NCI-H2196 (cell line): ENCODE measurements around the gene HYCC2.
"Not testable (repeated sequence)": the region's sequence is repeated elsewhere in the genome, so short reads cannot be mapped to it uniquely, and the experiment has no call there.

Experiments
- DNase-seq: peaks from one replicate; lab custom pipeline; 2025; ENCODE audit not compliant: unreplicated experiment; lab: John Stamatoyannopoulos, UW

The HYCC2 gene

GRCh38 chr2:201073071-201073470 is 1.6 kb upstream of the HYCC2 start:
- no peak for DNase-seq

DNA sequence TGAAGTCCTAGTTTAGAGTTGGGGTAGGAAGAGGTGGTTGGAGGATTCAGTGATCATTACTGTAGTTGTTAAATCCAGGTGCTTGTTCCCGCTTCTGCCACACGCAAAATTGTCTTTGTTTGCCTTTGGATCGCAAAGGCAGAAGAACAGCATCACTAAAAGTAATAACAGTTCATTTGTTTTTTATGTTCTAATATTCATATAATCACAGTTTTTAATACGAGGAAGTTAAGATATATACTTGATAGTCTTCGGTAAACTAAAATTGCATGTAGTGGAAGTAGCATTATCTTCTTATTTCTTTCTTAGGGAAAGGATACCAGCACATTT is 695 bp upstream of the HYCC2 start:
- peak; percentile 29 for DNase-seq

GRCh38 chr2:201070948-201071478 is 458 bp downstream of the HYCC2 start:
- no peak for DNase-seq

GRCh38 chr2:201064797-201065329 is 6.6 kb downstream of the HYCC2 start:
- no peak for DNase-seq

DNA sequence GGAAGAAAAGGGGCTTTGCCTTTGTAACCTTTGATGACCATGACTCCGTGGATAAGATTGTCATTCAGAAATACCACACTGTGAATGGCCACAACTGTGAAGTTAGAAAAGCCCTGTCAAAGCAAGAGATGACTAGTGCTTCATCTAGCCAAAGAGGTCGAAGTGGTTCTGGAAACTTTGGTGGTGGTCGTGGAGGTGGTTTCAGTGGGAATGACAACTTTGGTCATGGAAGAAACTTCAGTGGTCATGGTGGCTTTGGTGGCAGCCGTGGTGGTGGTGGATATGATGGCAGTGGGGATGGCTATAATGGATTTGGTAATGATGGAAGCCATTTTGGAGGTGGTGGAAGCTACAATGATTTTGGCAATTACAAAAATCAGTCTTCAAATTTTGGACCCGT is 8.0 kb downstream of the HYCC2 start:
- not testable (repeated sequence) for DNase-seq

GRCh38 chr2:201059961-201060755 is 11.3 kb downstream of the HYCC2 start:
- no peak for DNase-seq

- no peak for DNase-seq
Observed at GRCh38 chr2:201058914-201059313, 12.6 kb downstream of the HYCC2 start.

DNA sequence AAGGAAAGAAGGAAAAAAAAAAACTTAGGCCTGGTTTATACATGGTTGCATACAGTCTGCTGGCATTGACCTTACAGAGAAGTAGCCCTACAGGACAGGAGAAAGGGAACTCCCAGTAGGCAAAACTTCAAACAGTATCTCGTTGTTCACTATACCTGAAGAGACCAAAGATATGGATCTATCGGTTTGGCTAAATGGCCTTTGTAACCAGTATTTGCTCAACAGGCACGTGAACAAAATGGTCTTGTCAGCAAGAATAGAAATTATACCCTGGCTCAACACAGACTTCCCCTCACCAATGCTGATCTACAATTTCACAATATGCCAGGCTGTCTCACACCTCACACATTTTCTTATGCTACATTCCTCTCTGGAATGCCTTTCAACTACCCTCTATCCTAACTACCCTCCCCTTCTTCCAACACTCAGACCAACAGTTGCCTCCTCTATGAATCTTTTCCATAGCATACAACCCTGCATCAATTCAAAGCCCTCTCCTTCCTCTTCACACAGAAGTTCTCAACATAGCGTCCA is 13.7 kb downstream of the HYCC2 start:
- DNase-seq: no peak

GRCh38 chr2:201057087-201057521 is 14.4 kb downstream of the HYCC2 start:
- DNase-seq: no peak

DNA sequence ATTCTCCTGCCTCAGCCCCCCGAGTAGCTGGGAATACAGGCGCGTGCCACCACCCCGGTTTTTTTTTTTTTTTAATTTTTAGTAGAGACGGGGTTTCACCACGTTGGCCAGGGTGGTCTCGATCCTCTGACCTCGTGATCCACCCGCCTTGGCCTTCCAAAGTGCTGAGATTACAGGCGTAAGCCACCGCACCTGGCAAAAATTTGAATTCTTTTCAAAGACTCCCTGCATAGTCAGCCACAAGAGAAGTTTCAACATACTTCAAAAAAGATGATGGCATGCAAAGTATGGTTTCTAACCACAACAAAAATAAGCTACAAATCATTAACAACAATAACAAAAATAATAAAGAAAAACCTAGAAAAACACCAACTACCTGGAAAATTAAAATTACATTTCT is 22.0 kb downstream of the HYCC2 start:
- DNase-seq: no peak

GRCh38 chr2:201046881-201047280 is 24.6 kb downstream of the HYCC2 start:
- DNase-seq: no peak

- not testable (repeated sequence) for DNase-seq
Observed at GRCh38 chr2:201043050-201043449, 28.4 kb downstream of the HYCC2 start.

GRCh38 chr2:201042451-201042850 is 29.0 kb downstream of the HYCC2 start:
- not testable (repeated sequence) for DNase-seq

DNA sequence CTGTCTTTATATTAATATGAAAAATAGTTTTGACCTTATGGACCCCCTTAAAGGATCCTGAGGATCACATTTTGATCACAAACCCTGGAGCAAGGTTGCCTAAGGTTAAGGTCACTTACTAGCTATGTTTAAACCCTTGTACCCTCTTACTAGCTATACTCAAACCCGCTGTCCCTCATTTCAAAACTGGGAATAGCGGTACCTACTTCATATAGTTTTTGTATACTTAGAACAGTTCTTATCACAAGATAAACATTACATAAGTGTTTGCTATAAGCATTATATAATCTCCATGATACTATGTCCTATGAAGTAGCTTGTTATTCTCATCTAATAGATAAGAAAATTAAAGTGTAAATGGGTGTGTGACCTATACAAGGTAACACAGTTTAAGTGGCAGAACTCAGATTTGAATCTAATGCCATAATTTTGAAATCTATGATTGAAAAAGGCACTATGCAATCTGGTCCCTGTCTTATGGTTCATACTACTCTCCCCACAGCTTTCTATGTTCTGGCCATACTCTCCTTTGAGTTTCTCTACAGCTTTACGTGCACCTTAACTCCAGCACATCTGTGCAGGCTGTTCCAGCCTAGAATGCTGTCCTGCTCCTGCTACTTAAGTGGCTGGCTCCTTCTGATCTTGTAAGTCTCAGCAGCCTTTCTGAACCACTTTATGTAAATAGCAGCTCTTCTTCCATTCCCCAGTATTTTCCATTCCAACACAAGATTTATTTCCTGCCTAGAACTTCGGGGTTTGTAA is 30.4 kb downstream of the HYCC2 start:
- no peak for DNase-seq

GRCh38 chr2:201038855-201039254 is 32.6 kb downstream of the HYCC2 start:
- DNase-seq: no peak

GRCh38 chr2:201038361-201038760 is 33.1 kb downstream of the HYCC2 start:
- DNase-seq: not testable (repeated sequence)

GRCh38 chr2:201034355-201034754 is 37.1 kb downstream of the HYCC2 start:
- DNase-seq: not testable (repeated sequence)

DNA sequence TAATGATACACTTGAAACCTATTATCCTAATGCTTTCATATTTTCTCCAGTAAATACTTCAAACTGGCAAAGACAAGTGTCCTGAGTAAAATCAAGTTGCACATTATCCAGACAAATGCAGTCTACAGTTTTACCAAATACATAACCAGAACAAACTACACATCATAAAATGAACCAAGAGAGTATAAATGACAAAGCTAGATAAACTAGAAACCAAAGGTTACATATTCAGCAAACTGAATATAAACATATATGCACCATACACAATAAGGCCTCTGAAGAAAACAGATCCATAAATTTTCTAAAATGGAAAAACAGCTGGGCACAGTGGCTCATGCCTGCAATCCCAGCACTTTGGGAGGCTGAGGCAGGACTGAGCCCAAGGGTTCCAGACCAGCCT is 47.0 kb downstream of the HYCC2 start:
- DNase-seq: no peak

GRCh38 chr2:201021914-201022313 is 49.6 kb downstream of the HYCC2 start:
- DNase-seq: no peak
